ENCODE data around the gene CACNB3.

GRCh38 chr12:48823281-48823680 lies 5.0 kb downstream of the CACNB3 start:
- TF ChIP-seq POLR2AphosphoS5 (IDR thresholded peaks at IDR 0.05), result no peak
- no peak for TF ChIP-seq CTCF (IDR thresholded peaks at IDR 0.05)

All from prostate gland (tissue), 2 donors.